ENCODE results near the gene CCNI2. TPM values are rescaled to one million over a fixed set of nuclear protein-coding genes. Genes with fewer than 3 reads are reported as not detected.

The CCNI2 gene, protein sequence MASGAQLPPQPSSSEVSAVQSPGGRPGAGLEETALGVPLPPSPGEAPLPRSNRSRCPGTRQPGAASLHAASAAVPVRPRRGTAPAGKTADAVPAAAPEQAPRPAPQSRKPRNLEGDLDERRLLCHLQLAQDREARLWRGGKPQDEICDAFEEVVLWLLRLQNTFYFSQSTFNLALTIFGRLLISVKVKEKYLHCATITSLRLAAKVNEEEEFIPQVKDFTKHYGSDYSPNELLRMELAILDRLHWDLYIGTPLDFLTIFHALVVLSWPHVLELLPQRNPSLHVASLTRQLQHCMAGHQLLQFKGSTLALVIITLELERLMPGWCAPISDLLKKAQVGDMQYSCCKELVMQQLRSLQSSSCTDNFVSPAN
- total RNA-seq (under 1 TPM in 1 of 9 donors, not detected in 8; 0.20 TPM), polyA plus RNA-seq (under 1 TPM; 0.11 to 0.50 TPM)
- long read RNA-seq, donor 1, result 0 reads
- long read RNA-seq, donor 2, result 0 reads
- long read RNA-seq, donor 3, result 0 reads

- Histone ChIP-seq H3K9me3 (no peaks in the 10 kb centered on the region), H3K4me3 (peak within 1 kb of the TSS; percentile 29 to 61 (median 50)), H3K4me1 (peaks cover 0 to 13% (median 9%) of the 10 kb centered on the region in 12 donors), H3K36me3 (peaks cover 0 to 10% (median 0%) of the 10 kb centered on the region in 9 donors), H3K27me3 (peaks cover 0 to 46% (median 10%) of the 10 kb centered on the region in 9 donors), H3K27ac (no peak within 1 kb of the TSS)
- TF ChIP-seq POLR2A (IDR thresholded peaks at IDR 0.05) (no peak), CTCF (IDR thresholded peaks at IDR 0.05) (peak in 5 of 12 donors; percentile 21 to 37 (median 33))
- WGBS, 4 donors, result 3 to 14% (median 6%) methylated on average over 12 to 59 of the region's 59 CpGs
- peak in 1 of 5 donors; percentile 68 for DNase-seq
- intact Hi-C loops (cut with DNase I), result no loop called here
- ATAC-seq, result peak in 3 of 4 donors; percentile 40 to 67 (median 64)
Observed at GRCh38 chr5:132746954-132747615, at the start of gene CCNI2. TSS of gene CCNI2 (plus strand) at chr5:132747426. CDS start at chr5:132747496, 70 bp downstream.

DNA sequence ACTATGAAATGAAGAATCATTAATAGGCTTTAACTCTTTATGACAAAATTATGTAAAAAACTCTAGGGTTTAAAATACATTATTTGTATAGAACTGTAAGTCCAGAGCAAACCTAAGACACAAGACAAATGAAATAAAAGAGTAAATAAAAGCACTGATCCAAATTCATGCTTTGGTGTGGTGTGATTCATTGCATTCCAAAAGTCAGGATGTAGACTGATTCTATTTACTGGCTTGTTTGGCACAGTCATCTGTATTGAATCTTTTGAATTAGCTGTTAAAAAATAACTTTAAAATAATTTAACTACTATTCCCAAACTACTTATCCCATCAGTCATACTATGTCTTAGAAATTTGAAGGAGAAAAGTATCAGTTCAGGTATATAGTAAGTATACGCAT, 42.4 kb upstream of the CCNI2 start:
- TF ChIP-seq POLR2A (IDR thresholded peaks at IDR 0.05) (no peak), CTCF (IDR thresholded peaks at IDR 0.05) (no peak)
- DNase-seq (no peak), ATAC-seq (no peak)
- H3K36me3 ChIP-seq, result peaks cover 0 to 72% (median 28%) of the 10 kb centered on the region in 9 donors
- H3K9me3 ChIP-seq, result no peaks in the 10 kb centered on the region
- 94 to 99% (median 99%) methylated on average over 1 of the region's 1 CpG for WGBS, 4 donors
- intact Hi-C loops (cut with DNase I), result no loop called here
- H3K27ac ChIP-seq, result no peak overlapping the region
- no peaks in the 10 kb centered on the region for H3K27me3 ChIP-seq
- no peak overlapping the region for H3K4me3 ChIP-seq
- H3K4me1 ChIP-seq, result no peaks in the 10 kb centered on the region

GRCh38 chr5:132708645-132709044, 38.6 kb upstream of the CCNI2 start:
- ATAC-seq (no peak), DNase-seq (no peak)
- no peak for TF ChIP-seq POLR2A (IDR thresholded peaks at IDR 0.05)
- Histone ChIP-seq H3K9me3 (no peaks in the 10 kb centered on the region), H3K27me3 (no peaks in the 10 kb centered on the region), H3K27ac (no peak overlapping the region), H3K4me1 (no peaks in the 10 kb centered on the region), H3K36me3 (peaks cover 0 to 61% (median 0%) of the 10 kb centered on the region in 9 donors), H3K4me3 (no peak overlapping the region)
- intact Hi-C loops (cut with DNase I), result no loop called here

- peak in 11 of 12 donors; percentile 17 to 56 (median 41) for TF ChIP-seq CTCF (IDR thresholded peaks at IDR 0.05)
- no peak for TF ChIP-seq POLR2A (IDR thresholded peaks at IDR 0.05)
- H3K27ac ChIP-seq, result no peak overlapping the region
- intact Hi-C loops (cut with DNase I), result loop anchor here in 5 of 10 donors (5.0 to 10.0 kb wide), 3 partner anchors 190 to 330 kb away; no protein-coding TSS in a partner anchor
- DNase-seq (no peak), ATAC-seq (no peak)
- WGBS, 4 donors, result 76 to 78% (median 77%) methylated on average over 11 of the region's 11 CpGs
- H3K9me3 ChIP-seq, result no peaks in the 10 kb centered on the region
- no peak overlapping the region for H3K4me3 ChIP-seq
- H3K36me3 ChIP-seq, result peaks cover 0 to 34% (median 0%) of the 10 kb centered on the region in 9 donors
- H3K4me1 ChIP-seq, result peaks cover 0 to 4% (median 0%) of the 10 kb centered on the region in 12 donors
- H3K27me3 ChIP-seq, result no peaks in the 10 kb centered on the region
Observed at GRCh38 chr5:132714456-132715307, 32.5 kb upstream of the CCNI2 start.
